ENCODE measurements around the gene ACAA1. TPM values are rescaled to one million over a fixed set of nuclear protein-coding genes. Genes with fewer than 3 reads are reported as not detected.
"Not testable (repeated sequence)": the region's sequence is repeated elsewhere in the genome, so short reads cannot be mapped to it uniquely, and the experiment has no call there.

The ACAA1 gene
- total RNA-seq, 1 donor from 2014 or later: 88.3 TPM

DNA sequence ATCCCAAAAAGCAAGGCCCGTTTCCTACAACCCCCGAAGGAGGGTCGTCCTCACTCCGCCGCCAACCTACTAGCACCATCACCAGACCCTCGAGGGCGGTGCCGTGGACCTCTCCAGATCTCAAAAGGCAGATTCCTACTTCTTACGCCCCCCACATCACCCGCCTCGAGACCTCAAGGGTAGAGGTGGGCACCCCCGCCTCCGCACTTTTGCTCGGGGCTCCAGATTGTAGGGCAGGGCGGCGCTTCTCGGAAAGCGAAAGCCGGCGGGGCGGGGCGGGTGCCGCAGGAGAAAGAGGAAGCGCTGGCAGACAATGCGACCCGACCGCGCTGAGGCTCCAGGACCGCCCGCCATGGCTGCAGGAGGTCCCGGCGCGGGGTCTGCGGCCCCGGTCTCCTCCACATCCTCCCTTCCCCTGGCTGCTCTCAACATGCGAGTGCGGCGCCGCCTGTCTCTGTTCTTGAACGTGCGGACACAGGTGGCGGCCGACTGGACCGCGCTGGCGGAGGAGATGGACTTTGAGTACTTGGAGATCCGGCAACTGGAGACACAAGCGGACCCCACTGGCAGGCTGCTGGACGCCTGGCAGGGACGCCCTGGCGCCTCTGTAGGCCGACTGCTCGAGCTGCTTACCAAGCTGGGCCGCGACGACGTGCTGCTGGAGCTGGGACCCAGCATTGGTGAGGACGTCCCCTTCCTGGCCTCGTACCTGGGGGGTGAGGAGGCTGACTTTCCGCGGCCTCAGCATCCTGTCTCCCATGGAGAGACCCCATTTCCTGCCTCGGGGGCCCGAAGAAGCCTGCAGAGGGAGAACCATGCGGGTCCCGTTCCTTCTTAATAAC, 1.6 kb upstream of the ACAA1 start, which contains the start of gene MYD88:
Gene MYD88, plus strand, starts transcription at position 313 of the 842 bp plus-strand sequence. Its CDS starts 40 bp downstream, at position 353.
- Histone ChIP-seq H3K9me3 (no peaks in the 10 kb centered on the region), H3K4me1 (peaks cover 61% of the 10 kb centered on the region), H3K36me3 (peaks cover 41% of the 10 kb centered on the region), H3K27ac (peak within 1 kb of the TSS; percentile 96), H3K27me3 (ENCODE audit: low read depth) (no peaks in the 10 kb centered on the region), H3K4me3 (peak within 1 kb of the TSS; percentile 97)
- intact Hi-C loops (cut with DNase I): no loop called here
- DNase-seq (peak; percentile 94), ATAC-seq (peak; percentile 70 to 76)
- TF ChIP-seq, protein P1, sequence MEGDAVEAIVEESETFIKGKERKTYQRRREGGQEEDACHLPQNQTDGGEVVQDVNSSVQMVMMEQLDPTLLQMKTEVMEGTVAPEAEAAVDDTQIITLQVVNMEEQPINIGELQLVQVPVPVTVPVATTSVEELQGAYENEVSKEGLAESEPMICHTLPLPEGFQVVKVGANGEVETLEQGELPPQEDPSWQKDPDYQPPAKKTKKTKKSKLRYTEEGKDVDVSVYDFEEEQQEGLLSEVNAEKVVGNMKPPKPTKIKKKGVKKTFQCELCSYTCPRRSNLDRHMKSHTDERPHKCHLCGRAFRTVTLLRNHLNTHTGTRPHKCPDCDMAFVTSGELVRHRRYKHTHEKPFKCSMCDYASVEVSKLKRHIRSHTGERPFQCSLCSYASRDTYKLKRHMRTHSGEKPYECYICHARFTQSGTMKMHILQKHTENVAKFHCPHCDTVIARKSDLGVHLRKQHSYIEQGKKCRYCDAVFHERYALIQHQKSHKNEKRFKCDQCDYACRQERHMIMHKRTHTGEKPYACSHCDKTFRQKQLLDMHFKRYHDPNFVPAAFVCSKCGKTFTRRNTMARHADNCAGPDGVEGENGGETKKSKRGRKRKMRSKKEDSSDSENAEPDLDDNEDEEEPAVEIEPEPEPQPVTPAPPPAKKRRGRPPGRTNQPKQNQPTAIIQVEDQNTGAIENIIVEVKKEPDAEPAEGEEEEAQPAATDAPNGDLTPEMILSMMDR (IDR thresholded peaks at IDR 0.05): no peak

DNA sequence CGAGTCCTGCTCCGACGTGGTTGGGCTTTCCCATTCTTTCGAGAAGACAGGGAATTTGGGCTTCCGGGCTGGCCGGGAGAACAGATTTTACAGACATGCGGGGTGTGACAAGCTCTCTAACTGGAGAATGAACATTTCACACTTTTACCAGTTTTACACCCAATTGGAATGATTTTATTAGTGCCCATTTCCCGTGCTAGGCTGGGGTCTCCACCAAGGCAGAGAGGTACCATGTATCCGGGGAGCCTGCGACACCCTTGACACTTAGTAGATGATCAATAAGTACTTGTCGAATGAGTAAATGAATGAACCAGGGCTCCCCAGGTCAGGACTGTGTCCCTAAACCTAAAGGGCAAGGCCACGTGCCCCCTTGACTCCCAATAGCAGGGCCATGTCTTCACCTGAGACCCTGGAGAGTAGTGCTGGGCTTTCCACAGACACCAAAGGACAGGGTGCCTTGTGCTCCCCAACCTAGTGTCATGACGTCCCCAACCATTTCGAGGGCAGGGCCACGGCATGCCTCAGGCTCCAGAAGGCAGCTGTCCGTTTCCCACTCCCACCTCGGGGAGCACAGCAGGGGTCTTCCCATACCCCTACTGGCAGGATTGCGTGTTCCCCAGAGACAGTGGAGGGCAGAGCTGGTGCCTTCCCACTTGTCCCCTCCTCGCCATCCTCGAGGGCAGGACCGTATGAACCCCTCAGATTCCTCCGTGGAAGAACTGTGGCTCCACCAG, 855 bp upstream of the ACAA1 start:
- TF ChIP-seq, protein P1 (IDR thresholded peaks at IDR 0.05): no peak
- intact Hi-C loops (cut with DNase I): no loop called here
- DNase-seq: peak; percentile 49
- H3K27me3 ChIP-seq (ENCODE audit: low read depth): no peaks in the 10 kb centered on the region
- peak overlapping the region; percentile 96 for H3K27ac ChIP-seq
- ATAC-seq: peak; percentile 0 to 35
- peaks cover 48% of the 10 kb centered on the region for H3K36me3 ChIP-seq
- no peaks in the 10 kb centered on the region for H3K9me3 ChIP-seq
- peaks cover 60% of the 10 kb centered on the region for H3K4me1 ChIP-seq
- peak overlapping the region; percentile 97 for H3K4me3 ChIP-seq

DNA sequence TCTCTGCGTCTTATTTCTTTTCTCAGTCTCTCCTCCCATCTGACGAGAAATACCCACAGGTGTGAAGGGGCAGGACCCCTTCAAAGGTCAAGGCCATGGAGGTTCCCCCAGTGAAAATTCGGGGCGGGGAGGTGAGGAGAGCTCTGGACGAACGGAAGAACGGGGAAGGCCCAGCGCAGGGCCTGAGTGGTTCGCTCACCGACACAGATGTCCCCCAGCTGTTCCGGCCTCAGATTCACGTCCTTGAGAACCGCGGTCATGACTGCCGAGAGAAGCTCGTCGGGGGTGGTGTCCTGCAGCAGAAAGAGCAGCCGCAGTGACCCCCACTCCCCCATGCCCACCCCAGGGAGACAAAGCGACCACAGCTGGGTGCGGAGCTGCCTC, 542 bp downstream of the ACAA1 start:
- Histone ChIP-seq H3K27me3 (ENCODE audit: low read depth) (no peaks in the 10 kb centered on the region), H3K36me3 (peaks cover 48% of the 10 kb centered on the region), H3K4me3 (peak overlapping the region; percentile 97), H3K9me3 (no peaks in the 10 kb centered on the region), H3K27ac (peak overlapping the region; percentile 96), H3K4me1 (peaks cover 71% of the 10 kb centered on the region)
- TF ChIP-seq, protein P1 (IDR thresholded peaks at IDR 0.05): no peak
- DNase-seq: peak; percentile 69
- intact Hi-C loops (cut with DNase I): no loop called here
- ATAC-seq: peak in 1 of 2 donors; percentile 8

DNA sequence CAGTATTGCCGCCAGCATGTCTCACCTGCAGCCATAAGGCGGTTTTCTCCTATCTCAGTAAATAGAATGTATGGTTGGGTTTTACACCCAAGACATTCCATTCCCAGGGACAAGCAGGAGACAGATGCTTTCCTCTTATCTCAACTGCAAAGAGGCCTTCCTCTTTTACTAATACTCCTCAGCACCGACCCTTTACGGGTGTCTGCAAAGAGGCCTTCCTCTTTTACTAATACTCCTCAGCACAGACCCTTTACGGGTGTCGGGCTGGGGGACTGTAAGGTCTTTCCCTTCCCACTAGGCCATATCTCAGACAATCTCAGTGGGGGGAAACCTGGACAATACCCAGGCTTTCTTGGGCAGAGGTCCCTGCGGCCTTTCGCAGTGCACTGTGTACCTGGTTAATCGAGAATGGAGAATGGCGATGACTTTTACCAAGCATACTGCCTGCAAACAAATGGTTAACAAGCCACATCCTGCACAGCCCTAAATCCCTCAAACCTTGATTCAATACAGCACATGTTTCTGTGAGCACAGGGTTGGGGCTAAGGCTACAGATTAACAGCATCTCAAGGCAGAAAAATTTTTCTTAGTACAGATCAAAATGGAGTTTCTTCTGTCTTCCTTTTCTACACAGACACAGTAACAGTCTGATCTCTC, 1.2 kb downstream of the ACAA1 start:
- H3K9me3 ChIP-seq; ATAC-seq; H3K27me3 ChIP-seq (ENCODE audit: low read depth); intact Hi-C loops (cut with DNase I): not testable (repeated sequence)
- peak overlapping the region; percentile 96 for H3K27ac ChIP-seq
- H3K4me3 ChIP-seq: peak overlapping the region; percentile 97
- H3K4me1 ChIP-seq: peaks cover 71% of the 10 kb centered on the region
- peaks cover 48% of the 10 kb centered on the region for H3K36me3 ChIP-seq
- DNase-seq: peak; percentile 35

DNA sequence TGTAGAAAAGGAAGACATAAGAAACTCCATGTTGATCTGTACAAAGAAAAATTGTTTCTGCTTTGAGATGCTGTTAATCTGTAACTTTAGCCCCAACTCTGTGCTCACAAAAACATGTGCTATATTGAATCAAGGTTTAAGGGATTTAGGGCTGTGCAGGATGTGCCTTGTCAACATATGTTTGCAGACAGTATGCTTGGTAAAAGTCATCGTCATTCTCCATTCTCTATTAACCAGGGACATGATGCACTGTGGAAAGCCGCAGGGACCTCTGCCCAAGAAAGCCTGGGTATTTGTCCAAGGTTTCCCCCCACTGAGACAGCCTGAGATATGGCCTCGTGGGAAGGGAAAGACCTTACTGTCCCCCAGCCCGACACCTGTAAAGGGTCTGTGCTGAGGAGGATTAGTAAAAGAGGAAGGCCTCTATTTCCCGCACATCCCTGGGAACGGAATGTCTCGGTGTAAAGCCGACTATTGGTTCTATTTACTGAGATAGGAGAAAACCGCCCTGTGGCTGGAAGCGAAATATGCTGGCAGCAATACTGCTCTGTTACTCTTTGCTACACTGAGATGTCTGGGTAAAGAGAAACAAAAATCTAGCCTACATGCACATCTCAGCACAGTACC, 2.3 kb downstream of the ACAA1 start:
- H3K9me3 ChIP-seq; H3K27me3 ChIP-seq (ENCODE audit: low read depth); intact Hi-C loops (cut with DNase I); H3K4me3 ChIP-seq; ATAC-seq; DNase-seq: not testable (repeated sequence)
- H3K4me1 ChIP-seq: peaks cover 68% of the 10 kb centered on the region
- peaks cover 56% of the 10 kb centered on the region for H3K36me3 ChIP-seq
- peak overlapping the region; percentile 7 for H3K27ac ChIP-seq
